Right ventricle myocardium superior (tissue), 1 donor: Measurements from ENCODE around the gene APBB2. TPM values are rescaled to one million over a fixed set of nuclear protein-coding genes. Genes with fewer than 3 reads are reported as not detected.
"Not testable (repeated sequence)": the region's sequence is repeated elsewhere in the genome, so short reads cannot be mapped to it uniquely, and the experiment has no call there.

Experiments
- ATAC-seq: fragments of 200-7000 bp; cut with Tn5 transposase; one replicate; pipeline ENCODE4 v1.9.1; 2020; ENCODE audit warnings: mild to moderate bottlenecking; ENCODE audit not compliant: poor library complexity
- DNase-seq: peaks from one replicate; pipeline ENCODE4 v3.0.0-alpha.2; 2020
- intact Hi-C: fragments of 100-400 bp; cut with DNase I; formaldehyde crosslinking; loops from one replicate; pipeline ENCODE4 v1.11.2; 2022
- total RNA-seq: library from RNA; stranded (reverse); fragmentation: NEBNext Ultra II Directional; extraction: Animal tissue kit (Norgen Biotek cat#: 25700); gene quantifications from one replicate; pipeline ENCODE4 v1.2.1, GENCODE V29; 2021
- donor health status: DM: no; HTN: yes; CAD: no; lungs with severe emphysema.

The APBB2 gene
- total RNA-seq, 1 donor from 2014 or later = 22.5 TPM

DNA sequence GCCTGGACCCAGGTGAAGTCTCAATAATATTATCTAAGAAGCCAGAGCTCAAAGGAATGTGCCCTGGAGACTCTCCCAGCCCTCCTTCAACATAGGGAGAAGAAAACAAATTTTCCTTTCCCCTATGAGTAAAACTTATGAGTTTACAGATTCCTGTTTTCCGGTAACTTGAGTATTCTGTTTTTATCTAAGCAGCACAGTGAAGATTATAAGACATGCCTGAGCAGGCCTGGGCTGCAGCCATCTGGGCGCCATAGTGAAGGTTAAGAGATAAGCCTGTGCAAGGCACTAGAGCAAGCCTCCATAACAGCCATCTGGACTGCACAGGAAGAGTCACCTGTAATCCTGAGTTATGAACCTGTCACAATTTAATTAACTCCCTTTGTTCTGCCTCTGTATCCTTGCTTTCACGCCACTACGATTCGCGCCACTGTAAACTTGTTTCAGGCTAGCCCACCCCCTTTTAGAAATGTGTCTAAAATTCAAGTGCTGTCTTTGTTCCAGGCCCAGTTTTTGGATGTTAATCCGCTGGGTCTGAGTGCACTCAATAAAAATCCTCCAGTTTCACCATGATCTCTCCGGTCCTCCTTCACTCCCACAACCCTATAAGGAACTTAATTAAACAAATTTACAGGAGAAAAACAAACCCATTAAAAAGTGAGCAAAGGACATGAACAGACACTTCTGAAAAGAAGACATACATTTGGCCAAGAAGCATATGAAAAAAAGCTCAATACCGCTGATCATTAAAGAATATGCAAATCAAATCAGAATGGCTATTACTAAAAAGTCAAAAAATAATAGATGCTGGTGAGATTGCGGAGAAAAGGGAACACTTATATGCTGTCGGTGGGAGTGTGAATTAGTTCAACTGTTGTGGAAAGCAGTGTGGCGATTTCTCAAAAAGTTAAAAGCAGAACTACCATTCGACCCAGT is 189.5 kb downstream of the APBB2 start:
- intact Hi-C loops = no loop called here
- DNase-seq (no peak), ATAC-seq (no peak)

DNA sequence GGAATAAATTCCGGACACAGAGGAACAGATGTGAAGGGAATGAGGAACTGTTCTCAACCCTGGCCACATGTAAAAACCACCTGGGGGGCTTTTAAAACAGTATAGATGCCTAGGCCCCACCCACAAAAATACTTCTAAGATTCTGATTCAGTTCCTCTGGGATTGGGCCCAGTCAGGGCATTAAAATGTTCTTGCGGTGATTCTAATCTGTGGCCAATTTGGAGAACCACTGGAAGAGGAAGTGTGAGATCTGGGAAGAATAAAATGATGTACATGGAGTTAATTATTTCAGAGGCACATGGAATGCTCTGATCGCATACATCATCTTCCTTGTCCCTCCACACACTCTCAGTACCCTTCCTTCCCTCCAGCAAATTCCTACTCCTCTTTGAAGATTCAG is 192.2 kb downstream of the APBB2 start:
- no peak for DNase-seq
- intact Hi-C loops = no loop called here

DNA sequence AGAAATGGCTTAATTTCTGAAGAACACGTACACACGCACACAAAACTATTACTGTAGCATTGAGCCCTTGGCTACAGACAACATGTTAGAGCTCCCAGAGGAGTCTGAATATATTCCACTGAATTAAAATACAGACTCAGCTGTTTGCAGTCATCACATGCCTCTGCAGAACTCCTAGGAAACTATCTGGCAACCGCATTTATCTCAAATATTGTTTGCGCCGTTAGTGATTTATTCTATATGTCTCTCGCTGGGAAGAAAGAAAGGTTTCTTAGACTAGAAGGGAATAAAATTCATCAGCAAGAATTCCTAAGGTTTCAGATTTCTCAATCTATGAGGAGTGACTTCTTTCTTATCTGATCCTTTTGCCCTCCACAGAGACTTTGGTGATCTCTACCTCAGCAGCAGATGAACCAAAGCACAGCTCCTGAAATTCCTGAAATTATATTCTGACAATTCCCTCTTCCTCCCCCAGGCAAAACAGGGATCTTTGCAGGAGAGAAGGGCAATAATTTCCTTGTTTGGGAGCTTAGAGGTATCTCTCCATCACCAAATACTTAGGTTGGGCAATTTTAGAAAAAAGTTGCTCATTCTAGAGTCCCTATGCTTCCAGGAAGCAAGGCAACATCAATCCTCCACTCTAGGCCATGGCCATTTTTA is 199.2 kb downstream of the APBB2 start:
- ATAC-seq (no peak), DNase-seq (no peak)
- intact Hi-C loops = no loop called here

More for the DNA sequence above, 192.2 kb downstream of the APBB2 start:
- no peak for ATAC-seq

DNA sequence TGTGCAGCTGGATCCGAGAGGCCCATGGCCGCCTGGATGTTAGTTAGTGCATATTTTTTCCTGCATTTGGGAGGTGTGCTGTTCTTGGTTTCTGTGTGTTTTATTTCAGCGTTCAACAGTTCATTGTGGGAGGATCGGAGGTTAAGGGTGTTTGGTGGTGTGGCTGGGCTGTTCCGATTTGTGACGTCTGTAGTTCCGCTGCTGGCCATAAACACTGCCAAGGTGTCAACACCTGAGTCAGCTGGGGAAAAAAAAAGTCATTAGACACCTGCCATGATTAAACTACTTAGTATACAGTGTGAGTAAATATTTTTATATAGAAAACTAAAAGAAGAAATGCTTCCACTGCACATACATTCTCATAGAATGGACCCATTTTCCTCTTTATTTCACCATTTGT is 200.2 kb downstream of the APBB2 start:
- ATAC-seq = no peak
- intact Hi-C loops = no loop called here
- no peak for DNase-seq

DNA sequence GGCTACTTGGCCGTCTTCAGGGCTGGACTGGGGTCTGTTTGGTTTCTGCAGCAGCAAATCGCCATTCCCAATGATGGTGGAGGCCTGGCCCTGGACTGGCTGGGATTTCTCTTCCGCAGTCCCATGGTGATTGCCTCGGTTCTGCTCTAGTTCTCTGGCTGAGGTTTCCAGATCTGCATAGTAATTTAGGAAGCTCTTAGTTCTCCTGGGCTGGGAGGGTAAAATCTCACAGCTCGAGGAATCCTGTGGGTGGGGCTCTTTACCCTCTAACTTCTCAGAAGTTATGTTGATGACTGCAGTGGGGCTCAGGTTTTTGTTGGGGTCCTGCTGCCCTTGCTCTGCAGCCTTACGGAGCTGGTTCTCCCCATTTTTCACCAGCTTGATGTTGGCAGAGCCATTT is 200.6 kb downstream of the APBB2 start:
- no peak for DNase-seq
- peak; percentile 38 for ATAC-seq
- intact Hi-C loops = no loop called here

DNA sequence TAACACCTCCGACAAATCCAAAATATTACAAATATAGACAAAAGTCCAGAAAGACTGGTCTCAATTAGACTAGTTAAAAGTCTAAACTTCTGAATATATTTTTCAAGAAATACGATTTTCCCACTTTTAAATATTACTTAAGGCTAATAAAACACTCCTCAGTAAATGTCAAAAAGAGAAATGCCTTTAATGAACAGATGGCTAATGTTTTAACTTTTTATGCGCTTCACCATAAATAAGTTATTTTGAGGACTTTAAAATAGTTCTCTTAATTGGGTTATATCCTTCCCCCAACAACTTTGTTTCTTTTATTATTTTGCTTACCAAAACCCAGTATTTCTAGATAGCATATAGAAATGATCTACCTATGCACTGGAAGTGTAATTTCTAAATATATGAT is 201.4 kb downstream of the APBB2 start:
- DNase-seq = no peak
- ATAC-seq = no peak

DNA sequence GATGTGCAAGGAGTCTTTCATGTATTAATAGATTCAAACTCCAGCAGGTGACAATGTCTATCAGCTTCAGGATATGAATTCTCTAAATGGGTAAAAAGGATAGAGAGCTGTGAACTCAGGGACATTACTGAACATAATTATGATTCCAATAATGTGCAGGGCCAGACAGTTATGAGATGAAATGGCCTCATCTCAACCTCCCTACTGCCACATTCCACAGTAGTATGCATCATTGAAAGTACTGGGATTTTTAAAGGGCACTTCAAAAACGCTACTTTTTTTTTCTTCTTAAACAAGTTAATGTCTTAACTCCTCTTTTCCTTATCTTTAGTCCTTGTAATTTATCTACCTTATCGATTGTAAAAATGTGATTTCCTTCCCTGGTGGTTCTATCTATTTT is 202.0 kb downstream of the APBB2 start:
- ATAC-seq (no peak), DNase-seq (no peak)
- intact Hi-C loops = no loop called here

More for the DNA sequence above, 201.4 kb downstream of the APBB2 start:
- intact Hi-C loops = no loop called here

DNA sequence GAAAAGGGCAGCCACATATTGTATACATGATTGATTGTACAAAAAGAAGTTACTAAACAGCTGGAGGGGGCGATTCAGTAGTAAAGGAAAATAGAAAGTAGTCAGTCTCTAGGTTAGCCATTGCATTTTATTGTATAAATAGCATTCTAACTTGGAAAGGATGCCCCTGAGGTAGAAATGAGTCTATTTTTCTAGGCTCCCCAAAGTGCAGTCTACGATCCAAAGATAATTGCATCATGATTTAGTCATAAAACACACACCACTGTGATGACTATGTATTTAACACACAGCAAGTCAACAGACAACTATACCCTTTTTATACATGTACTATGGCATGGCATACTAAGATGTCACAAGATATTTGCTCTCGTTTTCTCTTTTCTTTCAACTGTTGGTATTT is 204.9 kb downstream of the APBB2 start:
- DNase-seq (no peak), ATAC-seq (no peak)
- intact Hi-C loops = no loop called here

DNA sequence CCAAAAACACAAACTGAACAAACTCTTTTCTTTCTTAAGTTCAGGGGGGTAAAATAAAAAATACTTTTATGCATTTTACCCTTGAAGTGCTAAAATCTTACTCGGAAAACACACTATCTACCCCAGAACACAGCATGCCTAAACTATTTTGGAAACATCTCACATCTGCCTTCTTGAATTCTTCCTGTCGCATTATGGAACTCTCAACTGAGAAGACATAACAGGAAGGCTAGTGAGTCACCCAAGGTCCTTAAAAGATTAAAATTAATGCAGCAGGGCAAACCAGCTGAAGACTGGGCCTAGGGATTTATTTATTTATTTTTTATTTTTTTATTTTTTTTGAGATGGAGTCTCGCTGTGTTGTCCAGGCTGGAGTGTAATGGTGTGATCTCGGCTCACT is 208.2 kb downstream of the APBB2 start:
- no peak for DNase-seq
- intact Hi-C loops = no loop called here
- no peak for ATAC-seq

DNA sequence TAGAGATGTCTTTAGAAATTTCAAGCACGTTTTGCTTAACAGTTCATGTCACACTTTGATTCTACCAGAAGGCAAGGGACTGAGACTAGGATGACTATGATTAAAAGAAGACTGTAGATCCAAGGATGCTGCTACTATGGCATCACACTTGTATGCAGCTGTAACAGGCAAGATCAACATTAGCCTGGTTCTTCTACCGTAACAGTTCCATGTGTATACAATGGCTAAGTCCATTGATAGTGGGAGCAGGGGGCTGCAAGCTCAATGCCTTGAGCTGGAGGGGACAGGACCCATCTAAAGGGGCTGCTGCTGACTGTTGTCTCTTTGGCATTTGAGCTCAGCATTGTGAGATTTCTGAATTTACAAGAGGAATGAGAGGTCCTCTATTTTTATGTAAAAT is 212.0 kb downstream of the APBB2 start:
- no peak for ATAC-seq
- no peak for DNase-seq
- intact Hi-C loops = no loop called here

DNA sequence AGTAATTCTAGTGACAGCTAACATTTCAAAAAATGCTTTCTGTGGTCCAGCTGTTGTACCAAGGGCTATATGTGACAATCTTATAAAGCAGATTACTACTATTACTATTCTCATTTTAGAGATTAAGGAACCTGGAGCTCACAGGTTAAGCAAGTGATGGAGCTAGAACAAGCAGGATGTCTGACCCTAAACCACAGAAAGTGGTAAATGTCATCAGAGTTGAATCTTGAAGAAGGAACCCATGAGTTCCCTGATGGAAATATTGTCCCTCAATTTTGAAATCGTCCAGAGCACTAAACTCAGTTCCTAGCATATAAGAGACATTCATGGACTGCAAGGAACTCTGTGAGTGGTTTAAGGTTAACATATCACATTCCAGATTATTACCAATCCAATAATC is 214.0 kb downstream of the APBB2 start:
- DNase-seq (no peak), ATAC-seq (no peak)
- intact Hi-C loops = no loop called here

DNA sequence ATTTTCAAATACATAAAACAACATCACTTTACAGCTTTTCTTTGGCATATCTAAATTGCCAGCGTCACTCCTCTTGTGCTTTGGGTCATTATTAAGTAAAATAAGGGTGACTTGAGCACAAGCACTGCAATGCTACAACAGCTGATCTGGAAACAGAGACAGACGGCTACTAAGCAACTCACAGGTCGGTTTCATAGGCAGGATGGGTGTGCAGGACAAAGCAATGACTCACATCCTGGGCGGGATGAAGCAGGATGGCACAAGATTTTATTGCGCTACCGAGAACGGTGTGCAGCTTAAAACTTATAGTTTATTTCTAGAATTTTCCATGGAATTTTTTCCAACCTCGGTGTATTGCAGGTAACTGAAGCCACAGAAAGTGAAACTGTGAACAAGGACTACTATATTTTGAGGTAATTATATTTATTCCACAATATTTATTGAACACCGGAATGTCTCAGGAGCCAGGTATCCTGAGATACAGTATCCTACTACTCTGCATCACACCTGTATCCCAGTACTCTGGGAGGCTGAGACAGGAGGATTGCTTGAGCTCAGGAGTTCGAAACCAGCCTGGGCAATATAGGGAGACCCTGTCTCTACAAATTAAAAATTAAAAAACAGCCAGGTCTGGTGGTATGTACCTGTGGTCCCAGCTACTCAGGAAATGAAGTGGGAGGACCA is 215.5 kb downstream of the APBB2 start:
- ATAC-seq = no peak
- no peak for DNase-seq
- intact Hi-C loops = no loop called here

DNA sequence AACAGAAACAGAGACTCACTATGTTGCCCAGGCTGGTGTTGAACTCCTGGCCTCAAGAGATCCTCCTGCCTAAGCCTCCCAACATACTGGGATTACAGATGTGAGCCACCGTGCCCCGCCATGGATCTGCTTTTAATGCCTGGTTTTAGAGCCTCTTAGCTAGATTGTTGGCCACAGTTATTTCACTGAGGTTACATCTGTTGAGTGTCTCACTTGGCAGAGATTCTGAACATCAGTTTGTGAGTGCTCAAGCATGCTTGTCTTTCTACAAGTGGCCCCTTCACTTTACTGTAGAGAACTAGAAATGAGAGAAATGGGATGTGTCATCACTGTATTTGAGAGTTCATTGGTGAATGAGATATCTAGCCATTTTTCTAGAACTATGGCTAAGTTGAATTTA is 218.5 kb downstream of the APBB2 start:
- DNase-seq (no peak), ATAC-seq (no peak)
- intact Hi-C loops = no loop called here

DNA sequence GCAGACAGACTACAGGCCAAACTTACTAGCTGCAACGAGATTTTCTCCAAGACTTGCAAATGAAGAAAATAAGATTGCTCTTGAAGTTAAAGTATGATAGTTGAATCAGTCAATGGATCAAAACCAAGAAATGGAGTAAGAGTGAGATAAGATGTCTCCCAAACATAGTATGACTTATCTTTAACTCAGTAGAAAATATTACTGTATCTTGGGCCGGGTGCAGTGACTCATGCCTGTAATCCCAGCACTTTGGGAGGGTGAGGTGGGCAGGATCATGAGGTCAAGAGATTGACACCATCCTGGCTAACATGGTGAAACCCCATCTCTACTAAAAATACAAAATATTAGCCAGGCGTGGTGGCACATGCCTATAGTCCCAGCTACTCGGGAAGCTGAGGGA is 220.0 kb downstream of the APBB2 start:
- DNase-seq, intact Hi-C loops, ATAC-seq: not testable (repeated sequence)

DNA sequence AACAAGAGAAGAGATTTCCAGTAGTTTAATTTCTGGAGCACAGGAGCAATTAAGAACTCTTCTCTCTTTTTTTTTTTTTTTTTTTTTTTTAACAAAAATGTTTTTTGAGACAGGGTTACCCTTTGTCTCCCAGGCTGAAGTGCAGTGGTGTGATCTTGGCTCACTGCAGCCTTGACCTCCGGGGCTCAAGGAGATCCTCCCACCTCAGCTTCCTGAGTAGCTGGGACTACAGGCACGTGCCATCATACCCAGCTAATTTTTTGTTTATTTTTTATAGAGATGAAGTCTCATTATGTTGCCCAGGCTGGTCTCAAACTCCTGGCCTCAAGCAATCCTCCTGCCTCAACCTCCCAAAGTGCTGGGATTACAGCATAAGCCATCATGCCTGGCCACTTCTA is 221.0 kb downstream of the APBB2 start:
- DNase-seq, ATAC-seq, intact Hi-C loops: not testable (repeated sequence)

DNA sequence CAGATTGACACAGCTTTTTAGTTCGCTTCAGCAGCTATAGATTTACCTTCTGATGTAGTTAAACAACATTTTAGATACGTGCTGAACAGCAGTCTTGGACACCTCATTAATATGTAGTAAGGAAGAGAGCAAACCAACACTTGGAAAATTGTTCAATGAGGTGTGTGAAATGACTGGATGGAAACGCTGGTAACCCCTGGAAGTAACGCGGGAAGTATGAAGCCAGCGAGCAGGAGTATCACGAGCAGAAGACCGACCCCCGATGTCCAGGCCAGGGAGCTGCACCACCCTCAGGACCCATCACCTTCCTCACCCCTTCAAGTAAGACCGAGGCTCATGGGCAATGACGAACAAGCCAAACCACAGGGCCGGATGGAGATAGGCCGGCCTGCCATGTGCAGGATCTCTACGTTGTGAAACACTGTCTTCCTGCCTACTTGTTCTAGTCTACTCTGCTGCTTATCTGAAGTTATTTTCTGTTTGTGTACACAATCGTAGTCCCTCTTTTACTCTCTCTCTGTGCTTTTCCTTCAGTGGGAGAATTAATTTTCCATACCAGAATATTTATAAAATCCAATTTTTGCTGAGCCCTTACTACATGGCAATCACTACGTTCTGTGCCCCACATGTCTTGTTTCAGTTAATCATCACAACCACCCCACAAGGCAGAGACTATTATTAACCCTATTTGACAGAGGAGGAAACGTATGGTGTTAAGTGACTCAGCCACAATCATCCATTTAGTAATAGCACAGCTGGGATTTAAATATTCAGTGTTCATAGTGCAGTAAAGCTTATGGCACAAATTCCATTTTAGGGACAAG is 221.7 kb downstream of the APBB2 start:
- no peak for DNase-seq
- intact Hi-C loops = no loop called here
- ATAC-seq = no peak

DNA sequence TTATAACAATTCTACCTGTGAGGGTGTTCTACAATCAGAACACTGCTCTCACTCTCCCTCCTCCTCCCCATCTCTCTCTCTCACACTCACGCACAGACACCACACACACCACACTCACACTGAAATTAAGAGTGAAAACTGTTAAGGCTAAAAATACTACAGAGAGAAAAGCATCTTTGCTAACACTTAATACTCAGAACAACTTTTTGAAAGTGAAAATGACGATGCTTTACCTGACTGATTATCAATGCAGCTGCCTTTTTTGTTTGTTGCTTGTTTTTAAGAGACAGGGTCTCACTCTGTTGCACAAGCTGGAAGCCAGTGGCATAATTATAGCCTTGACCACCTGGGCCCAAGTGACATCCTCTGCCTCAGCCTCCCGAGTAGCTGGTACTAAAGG is 222.4 kb downstream of the APBB2 start:
- ATAC-seq = no peak
- DNase-seq = no peak
- intact Hi-C loops = no loop called here

DNA sequence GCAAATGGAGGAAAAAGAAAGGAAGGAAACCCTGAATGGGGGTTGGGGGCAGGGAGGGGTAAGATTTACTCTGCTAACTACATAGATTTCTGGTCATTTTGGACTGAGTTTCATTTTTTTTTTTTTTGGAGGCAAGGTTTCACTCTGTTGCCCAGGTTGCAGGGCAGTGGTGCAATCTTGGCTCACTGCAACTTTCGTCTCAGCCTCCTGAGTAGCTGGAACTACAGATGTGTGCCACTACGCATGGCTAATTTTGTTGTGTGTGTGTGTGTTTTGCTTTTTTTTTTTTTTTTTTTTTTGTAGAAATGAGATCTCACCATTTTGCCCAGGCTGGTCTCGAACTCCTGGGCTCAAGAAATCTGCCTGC is 223.5 kb downstream of the APBB2 start:
- intact Hi-C loops = no loop called here
- ATAC-seq (no peak), DNase-seq (no peak)
